NCI-H146 treated with DMSO at 0.1 percent for 48 hours (cell line): ENCODE data around the gene ZMIZ1.

Experiments used
- DNase-seq: peaks from one replicate; lab custom pipeline; 2025; ENCODE audit not compliant: unreplicated experiment; lab: John Stamatoyannopoulos, UW

ZMIZ1 gene

DNA sequence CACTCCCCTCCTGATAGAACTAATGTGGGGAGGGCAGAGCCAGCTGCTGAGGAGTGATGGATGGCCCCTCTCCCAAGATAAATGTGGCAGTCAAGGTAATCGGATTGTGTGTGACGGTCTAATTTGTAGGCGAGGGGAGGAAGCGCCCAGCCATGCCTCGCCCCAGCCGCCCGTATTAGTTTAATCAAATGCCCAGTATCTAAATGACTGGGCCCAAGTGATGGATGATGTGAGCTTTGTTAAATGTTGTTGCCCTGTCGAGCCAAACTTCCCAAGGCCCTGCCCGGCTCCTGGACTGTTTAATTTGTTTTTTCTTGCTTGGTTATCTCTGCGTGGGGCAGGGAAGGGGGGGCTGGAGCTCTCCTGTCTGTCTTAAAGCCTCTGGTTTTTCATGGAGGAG, 190.1 kb downstream of the ZMIZ1 start:
- no peak for DNase-seq

DNA sequence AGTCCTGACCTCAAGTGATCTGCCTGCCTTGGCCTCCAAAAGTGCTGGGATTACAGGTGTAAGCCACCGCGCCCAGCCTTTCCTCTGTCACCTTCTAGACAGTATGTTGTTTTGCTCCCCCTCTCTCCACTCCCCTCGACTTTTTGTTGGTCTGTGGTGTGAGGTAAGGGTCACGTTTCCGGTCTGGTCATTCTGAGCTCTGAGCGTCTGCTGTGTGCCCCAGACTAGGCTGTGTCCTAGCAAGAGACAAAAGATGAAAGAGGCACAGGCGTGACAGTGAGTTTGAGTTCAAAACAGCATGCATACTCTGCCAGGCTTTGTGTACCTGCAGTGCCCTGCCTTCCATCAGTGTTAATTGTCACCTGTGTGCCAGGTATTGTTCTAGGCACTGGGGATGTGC, 191.1 kb downstream of the ZMIZ1 start:
- DNase-seq = no peak

DNA sequence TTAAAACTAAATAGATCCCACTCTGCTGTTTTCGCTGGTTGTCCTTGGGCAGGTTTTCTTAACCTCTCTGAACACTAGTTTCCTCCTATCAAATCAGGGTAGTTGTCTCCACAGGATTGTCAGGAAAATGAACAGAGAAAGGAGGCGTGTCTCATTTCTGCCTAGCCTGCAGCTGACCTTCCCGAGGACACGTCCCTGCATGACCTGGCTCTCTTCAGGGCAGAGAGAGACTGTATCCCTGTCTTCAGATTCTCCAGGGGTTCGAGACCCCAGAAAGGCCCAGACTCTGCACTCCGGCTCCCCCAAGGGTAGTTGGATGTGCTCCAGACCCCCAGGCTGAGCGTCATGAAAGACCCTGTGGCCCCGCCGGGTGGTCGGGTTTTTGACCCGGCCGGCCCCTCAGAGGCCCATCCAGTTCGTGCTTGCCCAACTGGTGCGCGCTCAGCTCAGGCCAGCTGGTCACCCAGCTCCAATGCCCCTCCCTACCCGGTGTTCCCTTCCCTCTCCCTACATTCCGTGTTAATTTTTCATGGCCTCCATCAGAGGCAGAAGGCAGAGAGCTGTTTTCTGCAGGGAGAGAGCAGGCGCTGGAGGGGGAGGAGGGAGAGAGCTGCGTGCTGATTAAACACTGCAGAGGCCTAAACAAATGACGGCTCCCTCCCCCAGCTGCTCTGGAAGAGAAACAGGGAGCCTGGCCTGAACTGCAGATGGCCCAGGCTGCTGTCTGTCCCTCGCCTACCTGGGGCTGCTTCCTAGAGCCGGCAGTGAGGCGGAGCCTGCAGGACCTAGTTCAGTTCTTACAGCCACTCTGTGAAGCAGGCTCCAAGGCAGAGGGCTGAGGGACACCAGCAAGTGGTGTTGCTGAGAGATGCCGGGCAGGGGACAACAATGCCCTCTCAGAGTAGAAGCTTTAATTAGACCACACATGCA, 192.3 kb downstream of the ZMIZ1 start:
- peak; percentile 81 for DNase-seq

DNA sequence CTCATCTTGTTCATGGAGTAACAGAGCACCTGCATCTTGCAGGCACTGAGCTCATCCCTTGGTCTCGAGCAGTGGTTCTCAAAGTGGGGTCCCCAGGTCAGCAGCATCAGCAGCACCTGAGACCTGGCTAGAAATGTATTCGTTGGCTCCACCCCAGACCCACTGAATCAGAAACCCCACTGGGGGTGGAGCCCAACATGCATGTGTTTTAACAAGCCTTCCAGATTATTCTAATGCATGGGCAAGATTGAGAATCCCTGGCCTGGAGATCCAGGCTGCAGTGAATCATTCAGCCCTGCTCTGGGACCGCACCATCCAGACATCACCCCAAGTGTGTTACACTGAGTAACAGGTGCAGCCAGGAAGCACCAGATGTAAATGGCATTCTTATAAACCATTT, 193.4 kb downstream of the ZMIZ1 start:
- DNase-seq = no peak

DNA sequence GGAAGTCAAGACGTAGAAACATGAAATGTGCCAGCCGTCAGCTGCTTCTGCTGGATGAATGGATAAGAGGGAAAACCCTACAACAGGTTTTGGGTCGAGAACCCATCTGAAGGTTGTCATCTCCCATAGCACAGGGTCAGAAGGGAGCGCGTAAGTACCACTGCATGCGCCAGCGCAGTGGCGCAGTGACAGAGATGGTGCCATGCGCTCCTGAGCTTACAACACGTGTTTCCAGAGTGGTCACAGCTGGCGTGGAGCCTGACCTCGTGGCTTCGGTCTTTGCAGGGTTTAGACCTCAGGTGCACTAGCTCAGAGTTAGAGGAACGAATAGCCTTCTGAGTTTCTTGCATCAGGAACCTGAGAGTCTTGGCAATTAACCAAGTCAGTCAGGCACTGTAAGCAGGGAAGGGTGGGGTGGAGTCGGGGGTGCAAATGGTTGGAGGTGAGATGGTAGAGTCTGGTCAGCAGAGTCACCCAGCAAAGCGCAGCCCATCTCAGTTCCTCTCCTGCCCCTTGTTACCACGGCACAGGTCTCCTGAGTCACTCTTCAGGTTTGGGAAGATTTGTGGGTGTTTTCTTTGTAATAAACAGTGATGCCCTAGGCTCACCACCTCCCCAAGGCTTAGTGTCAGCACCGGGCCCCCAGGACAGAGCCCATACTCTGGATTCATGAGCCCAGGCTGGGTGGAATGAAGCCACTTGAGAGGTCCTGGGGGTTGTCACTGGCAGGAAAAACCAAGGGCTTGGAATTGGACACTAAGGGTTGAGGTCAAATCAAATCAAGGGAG, 194.4 kb downstream of the ZMIZ1 start:
- no peak for DNase-seq

DNA sequence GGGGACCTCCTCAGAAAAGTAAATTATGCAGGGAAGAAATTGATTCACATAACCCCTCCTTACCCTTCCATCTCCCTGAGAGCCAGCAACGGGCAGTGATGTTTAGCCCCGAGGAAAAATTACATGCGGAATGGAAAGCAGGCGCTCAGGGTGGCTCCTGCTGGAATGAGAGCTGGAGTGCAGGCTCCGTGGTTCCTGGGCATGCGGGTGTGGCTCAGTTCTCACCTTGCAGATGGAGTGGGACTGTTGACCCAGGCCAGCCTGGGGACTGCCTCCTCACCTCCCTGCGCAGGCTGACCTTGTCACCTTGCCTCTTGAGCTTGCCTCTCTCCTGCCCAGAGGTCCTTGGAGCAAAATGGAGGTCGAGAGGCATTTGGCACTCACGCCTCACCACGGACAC, 195.2 kb downstream of the ZMIZ1 start:
- no peak for DNase-seq

DNA sequence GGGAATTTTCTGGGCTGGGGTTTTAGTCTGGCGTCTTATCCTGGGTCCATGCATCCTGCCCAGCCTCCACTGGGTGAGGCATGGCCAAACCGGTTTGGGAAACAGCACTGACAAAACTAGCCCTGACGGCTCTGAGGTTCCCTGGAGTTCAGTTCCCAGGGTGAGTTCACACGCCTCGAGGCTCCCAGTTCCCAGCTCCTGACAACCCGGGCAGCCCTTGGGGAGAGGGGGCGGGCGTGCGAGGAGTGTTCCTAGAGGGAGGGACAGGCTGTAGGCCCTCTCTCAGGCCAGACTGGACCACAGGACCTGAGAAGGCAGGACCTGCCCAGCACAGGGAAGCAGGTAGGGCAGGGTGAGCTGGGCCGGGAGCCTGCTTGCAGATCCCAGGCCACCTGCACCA, 196.2 kb downstream of the ZMIZ1 start:
- DNase-seq = no peak

DNA sequence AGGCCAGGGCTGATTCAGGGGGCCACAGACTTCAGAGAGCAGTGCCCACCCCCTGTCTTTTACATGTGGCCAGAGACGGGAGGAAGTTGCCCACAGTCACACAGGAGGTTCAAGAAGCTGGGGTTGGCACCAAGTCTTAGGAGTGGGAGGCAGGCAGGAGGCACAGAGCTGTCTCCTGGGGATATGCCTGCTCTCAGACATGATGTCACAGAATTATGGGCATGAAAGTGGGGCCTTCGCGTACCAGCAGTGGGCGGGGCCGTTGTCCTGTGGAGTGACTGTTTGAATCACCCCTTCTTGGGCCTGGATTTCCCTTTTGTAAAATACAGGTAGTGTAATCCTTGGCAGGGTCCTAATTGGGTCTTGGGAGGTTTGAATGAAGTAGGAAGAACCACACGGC, 197.3 kb downstream of the ZMIZ1 start:
- no peak for DNase-seq

DNA sequence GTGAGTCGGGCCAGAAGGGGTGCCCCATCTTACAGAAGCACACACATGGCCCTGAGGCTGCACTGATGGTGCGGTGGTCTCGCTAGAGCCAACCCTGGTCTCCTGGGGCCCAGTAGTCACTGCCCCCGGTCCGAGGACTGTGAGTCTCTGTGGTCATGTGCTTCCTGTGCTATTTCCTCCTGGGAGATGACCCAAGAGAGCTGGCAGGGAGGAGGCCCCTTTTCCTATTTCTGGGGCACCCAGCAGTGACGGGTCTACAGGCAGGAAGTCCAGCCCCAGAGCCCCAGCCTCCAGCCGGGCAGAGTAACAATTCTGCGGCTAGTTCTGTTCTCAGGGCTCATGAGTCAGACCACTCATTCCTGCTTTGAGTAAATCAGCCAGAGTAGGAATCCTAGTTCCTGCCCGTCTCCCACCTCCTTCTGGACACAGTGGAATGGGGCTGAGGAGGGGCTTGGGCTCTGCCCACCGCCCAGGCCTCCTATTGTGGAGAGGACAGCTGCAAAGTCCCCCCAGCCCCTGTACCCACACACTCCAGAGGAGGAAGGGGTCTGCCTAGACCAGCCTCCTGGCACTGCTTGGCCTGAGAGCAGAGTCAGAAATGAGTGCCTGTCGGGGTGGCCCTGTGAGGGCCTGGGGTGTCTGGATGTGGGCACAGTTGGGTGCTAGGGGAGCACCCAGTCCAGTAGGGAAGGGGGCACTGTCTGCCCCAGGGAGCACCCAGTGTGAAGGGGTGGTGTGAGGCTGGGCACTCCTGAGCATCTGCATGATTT, 198.0 kb downstream of the ZMIZ1 start:
- no peak for DNase-seq

DNA sequence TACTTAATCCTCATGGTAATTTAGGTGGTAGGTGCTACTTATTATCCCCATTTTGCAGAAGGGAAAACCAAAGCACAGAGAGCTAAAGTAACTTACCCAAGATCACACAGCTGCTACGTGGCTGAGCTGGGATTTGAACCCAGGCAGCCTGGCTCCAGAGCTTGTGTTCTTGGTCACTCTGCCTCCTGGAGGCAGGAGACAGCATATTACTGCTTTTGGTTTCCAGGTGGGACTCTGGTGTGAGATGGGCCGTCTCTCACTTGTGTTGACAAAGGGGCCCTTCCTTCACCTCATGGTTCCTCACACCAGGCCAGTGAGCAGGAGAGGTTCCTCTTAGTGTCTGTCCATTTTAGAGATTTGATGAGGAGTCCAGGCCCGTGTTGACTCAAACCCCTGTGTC, 198.7 kb downstream of the ZMIZ1 start:
- no peak for DNase-seq

DNA sequence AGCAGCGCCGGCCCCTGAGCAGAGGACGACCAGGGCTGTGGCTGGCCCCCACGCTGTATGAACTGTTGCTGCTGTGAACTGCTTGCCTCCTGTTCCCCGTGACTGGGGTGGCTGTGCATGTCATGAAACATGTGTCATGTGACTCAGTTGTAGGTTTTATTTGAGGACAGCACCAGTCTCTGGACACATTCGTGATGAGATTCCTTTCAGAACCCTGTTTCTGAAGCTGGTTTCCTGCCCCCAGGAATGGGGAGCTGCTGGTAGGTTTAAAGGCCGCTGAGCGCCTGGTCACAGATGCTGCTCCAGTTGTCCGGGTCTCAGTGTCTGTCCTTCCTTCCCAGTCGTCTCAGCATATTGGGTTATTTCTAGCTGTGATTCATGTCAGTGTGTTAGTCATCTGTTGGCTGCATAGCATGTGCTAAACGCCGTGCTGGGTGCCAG, 199.4 kb downstream of the ZMIZ1 start:
- DNase-seq = no peak

DNA sequence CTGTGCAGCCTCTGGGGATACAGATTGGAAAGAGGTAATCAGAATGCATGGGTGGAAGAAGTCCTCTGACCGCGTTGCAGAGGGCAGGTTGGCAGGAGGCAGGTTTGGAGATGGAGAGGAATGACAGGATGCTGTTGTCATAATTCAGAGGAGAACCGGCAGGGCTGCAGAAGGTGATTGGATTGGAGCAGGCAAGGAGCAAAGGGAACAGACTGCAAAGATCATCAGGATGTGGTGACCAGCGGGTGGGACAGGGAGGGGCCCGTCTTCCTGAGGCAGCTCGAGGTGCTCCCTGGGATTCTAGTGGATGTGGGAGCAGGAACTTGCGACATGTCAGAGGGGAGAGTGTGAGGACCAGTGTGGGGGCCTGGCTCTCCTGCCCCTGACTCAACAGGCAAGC, 200.0 kb downstream of the ZMIZ1 start:
- no peak for DNase-seq

DNA sequence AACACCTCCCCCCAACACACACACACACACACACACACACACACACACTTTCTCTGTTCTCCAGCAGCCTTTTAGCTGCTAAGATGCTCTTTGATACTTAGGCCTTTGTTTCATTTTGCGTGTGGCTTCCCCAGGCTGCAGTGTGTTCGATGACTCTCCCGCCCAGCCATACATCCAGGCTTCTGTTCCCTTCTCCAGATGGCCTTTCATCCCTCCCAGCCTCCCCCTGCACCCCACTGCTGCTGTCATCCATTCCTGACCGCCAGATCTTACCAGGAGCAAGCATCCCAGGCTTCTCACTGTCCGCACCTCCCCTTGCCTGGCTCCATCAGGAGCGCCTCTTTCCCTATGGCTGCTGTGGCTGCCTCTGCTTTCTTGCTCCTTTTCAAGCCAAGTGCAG, 200.7 kb downstream of the ZMIZ1 start:
- DNase-seq = no peak

DNA sequence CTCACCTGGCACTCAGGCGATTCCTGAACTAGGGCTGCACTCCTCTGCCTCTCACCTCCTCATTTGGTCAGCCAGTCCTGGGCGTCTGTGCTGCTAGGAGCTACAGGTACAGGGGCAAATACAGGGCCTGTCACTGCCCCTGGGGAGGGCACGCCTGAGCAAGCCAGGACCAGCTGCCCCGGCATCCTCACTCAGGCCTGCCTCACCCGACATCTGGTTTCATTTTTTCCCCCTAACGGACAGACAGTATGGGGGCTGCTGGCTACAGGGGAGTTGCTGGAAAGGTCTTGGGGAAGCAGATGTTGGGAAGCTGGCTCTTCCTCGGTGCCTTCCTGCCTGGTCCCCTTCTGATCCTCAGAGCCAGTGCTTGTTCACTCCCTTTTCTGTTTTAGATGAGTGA, 201.2 kb downstream of the ZMIZ1 start:
- DNase-seq = no peak

DNA sequence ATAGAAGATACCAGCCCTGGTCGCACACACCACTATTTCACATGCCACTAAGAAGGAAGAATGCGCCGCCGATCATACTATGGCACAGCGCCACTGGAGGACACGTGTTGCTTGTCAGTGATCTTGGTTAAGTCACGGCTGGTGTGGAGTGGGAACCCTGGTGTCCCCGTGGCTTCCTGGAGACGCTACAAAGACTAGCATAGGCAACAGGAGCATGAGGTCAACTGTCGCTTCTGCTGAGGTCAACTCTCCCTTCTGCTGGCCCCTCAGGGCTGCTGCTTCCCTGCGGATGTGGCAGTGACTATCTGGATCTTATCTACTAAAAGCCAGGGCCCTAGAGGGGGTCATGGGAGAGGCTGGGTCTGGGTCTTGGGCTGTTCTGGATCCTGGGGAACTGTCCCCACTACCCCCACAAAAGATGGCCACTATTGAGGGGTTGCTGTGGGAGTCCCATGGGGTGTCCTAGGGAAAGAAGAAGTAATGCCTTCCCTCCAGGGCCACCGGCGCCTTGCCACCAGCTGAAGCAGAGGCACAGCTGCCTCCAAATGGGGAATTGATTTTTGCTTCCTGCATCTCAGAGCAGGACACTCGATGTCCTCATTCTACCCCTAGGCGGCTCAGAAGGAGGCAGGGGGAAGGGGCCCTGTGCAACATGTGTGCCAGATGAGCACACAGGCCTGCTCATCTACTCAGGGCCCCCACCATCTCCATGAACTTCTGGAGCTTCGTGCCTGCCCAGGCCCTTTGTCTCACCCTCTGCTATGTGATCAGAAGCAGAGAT, 201.9 kb downstream of the ZMIZ1 start:
- no peak for DNase-seq

DNA sequence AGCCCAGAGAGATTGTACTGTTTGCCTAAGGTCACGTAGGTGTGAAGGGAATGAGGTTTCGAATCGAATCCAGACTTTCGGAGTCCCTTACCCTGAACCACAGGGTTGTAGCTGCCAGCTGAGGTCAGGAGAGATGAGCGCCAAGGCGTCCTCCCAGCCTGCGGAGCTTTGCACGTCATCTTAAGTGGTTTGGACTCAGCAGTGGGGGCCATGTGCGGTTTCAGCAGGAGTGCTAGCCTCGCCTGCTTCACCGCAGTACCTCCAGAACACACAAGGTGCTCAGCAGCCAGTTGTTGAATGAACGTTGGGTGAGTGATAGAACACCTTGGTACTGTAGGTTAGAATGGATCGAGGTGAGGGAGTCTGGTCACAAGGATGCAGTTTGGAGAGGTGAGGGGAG, 203.6 kb downstream of the ZMIZ1 start:
- no peak for DNase-seq

DNA sequence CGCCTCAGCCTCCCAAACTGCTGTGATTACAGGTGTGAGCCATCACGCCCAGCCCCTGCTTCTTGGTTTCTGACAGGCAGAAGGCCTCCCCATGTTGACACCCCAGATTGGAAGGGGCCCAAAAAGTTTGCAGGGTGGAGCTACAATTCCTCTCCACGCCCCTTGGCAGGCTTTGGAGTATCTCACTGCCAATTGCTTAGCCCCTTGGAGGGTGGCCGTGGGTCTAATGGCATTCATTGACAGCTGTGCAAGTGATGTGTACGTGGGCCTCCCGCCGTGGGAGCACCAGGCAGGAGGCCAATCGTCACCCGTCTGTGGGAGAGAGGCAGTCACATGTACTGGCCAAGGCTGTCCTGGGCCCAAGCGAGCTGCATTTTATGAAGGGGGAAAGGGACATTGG, 204.8 kb downstream of the ZMIZ1 start:
- no peak for DNase-seq

DNA sequence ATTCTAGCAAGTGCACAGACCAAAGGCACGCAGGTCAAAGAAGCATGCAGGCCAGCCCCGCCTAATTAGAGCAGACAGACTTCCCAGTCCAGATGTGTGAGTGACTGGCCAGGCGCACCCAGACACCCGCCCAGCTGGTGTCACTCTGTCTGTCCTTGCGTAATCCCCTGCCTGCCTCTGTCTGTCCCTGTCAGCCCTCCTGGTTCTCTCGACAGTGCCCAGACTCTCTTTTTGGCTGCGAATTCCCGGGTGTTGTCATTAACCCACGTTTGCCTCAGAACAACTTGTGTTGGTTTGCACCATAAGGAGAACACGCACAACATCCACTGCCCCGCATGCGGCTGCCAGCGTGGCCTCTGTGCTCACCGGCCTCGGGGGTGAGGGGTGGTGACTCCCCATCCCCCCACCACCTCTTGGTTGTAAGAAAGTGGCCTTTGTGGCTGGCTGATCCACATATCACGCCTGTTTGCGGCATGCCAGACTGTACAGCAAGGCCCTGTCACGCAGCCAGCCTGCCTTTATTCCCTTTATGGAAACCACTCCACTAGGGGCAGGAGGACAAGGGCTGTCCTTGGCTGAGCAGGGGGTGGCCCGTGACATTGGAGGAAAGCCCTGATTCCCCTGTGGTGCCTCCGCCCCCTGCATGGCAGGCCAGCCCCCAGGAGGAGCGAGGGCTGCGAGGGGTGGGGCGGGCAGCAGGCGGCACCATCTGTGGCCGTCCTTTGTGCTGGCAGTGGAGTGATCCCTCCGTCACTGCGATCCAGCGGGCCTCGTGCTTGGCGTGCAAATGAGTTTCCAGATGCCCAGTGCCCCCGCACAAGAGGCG, 205.7 kb downstream of the ZMIZ1 start:
- DNase-seq = no peak

DNA sequence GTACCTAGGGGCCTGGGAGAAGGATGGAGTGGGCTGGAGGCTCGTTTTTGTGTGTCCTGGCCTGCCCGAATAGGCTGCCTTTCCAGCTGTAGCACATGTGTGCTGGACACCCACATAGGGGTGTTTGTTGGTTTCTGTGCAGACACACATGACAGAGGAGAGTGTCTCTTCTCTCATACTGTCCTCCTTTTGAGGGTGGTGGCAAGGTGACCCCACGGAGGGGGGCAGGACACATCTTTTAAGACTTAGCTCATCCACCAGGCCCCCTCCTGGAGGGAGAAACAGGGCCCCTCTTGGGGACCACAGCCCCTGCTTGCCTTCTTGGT, 206.3 kb downstream of the ZMIZ1 start:
- no peak for DNase-seq

DNA sequence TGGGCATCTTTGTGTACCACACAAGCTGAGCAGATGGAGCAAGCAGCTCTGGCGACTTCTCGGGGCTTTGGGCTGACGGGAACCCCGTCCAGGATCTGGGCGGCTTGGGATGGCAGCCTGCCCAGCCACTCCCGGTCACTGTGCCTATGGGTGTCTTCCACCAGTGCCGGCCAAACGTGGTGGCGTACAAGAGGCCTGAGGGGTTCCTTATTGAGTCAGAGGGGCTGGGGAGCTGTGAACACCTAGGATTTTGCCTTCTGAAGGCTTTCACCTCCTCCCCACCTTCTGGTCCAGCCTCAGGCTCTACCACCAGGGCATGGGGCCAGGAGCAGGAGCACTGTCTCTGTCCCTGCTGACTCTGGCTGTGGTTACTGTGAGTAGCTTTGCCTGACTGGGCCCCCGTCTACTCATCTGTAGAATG, 206.7 kb downstream of the ZMIZ1 start:
- no peak for DNase-seq
